ENCODE data around the gene IL17D. TPM values are rescaled to one million over a fixed set of nuclear protein-coding genes. Genes with fewer than 3 reads are reported as not detected.

IL17D gene
- total and polyA plus RNA-seq, 2 donors (not counting 1 experiment from before 2014, with no cell fraction given): 0.09 TPM; not detected in 1

- Histone ChIP-seq H2AFZ (ENCODE audit: insufficient read depth, low read depth, low read length, poor library complexity, severe bottlenecking) (no peak overlapping the region), H3K27me3 (replicated peaks in 1 of 4; ENCODE audit: control extremely low read depth in 1 of 4, control insufficient read depth in 3 of 4, insufficient read depth in 4 of 4, low read length in 3 of 4) (peaks cover 0 to 9% (median 0%) of the 10 kb centered on the region in 4 experiments), H3K4me3 (ENCODE audit: control extremely low read depth in 1 of 5, extremely low read depth in 1 of 5, insufficient read depth in 1 of 5, low read depth in 2 of 5, low read length in 4 of 5) (no peak overlapping the region), H3K27ac (ENCODE audit: low read length in 2 of 2) (no peak overlapping the region), H4K20me1 (ENCODE audit: control insufficient read depth, insufficient read depth, low read length, poor library complexity, severe bottlenecking) (no peaks in the 10 kb centered on the region), H3K36me3 (replicated peaks in 1 of 2; ENCODE audit: control extremely low read depth in 1 of 2, control insufficient read depth in 1 of 2, extremely low read depth in 1 of 2, insufficient read depth in 2 of 2, low read length in 1 of 2) (no peaks in the 10 kb centered on the region), H3K9me3 (ENCODE audit: control extremely low read depth in 1 of 3, control insufficient read depth in 2 of 3, insufficient read depth in 1 of 3, low read length in 2 of 3) (peaks cover 0 to 7% (median 0%) of the 10 kb centered on the region in 3 donors), H3K4me2 (replicated peaks; ENCODE audit: low read depth, low read length, poor library complexity, severe bottlenecking) (no peak overlapping the region), H3K79me2 (ENCODE audit: control insufficient read depth, insufficient read depth, low read length) (no peaks in the 10 kb centered on the region), H3K9ac (ENCODE audit: low read length) (no peak overlapping the region), H3K4me1 (ENCODE audit: control insufficient read depth in 2 of 2, insufficient read depth in 2 of 2, low read length in 2 of 2) (peaks cover 0 to 8% of the 10 kb centered on the region in 2 donors)
- no peak for ATAC-seq (ENCODE audit: low read depth)
- no peaks in the 10 kb centered on the region for H3K9me3 Mint-ChIP-seq (ENCODE audit: insufficient read depth)
- H3K4me3 Mint-ChIP-seq: no peak overlapping the region
- intact Hi-C loops (cut with micrococcal nuclease): no loop called here
- no peak overlapping the region for H3K27ac Mint-ChIP-seq
- CTCF ChIA-PET: interaction anchor here (0.5 to 2.2 kb wide), 10 partner anchors 8 to 480 kb away, joined by 3 to 13 read pairs (median 3); no protein-coding TSS in a partner anchor
- peaks cover 8% of the 10 kb centered on the region for H3K27me3 Mint-ChIP-seq
- H3K4me1 Mint-ChIP-seq: peaks cover 7% of the 10 kb centered on the region
- no peak for DNase-seq
- POLR2A ChIA-PET: interaction anchor here (0.6 kb wide), 1 partner anchor 210 kb away, joined by 3 read pairs; no protein-coding TSS in a partner anchor
- TF ChIP-seq, protein P1, sequence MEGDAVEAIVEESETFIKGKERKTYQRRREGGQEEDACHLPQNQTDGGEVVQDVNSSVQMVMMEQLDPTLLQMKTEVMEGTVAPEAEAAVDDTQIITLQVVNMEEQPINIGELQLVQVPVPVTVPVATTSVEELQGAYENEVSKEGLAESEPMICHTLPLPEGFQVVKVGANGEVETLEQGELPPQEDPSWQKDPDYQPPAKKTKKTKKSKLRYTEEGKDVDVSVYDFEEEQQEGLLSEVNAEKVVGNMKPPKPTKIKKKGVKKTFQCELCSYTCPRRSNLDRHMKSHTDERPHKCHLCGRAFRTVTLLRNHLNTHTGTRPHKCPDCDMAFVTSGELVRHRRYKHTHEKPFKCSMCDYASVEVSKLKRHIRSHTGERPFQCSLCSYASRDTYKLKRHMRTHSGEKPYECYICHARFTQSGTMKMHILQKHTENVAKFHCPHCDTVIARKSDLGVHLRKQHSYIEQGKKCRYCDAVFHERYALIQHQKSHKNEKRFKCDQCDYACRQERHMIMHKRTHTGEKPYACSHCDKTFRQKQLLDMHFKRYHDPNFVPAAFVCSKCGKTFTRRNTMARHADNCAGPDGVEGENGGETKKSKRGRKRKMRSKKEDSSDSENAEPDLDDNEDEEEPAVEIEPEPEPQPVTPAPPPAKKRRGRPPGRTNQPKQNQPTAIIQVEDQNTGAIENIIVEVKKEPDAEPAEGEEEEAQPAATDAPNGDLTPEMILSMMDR (IDR thresholded peaks at IDR 0.05): no peak
- no peak for TF ChIP-seq EZH2 (IDR thresholded peaks at IDR 0.05; ENCODE audit: borderline replicate concordance, insufficient read depth, low read depth, low read length, poor library complexity, severe bottlenecking)
- 97% methylated on average over 4 of the region's 6 CpGs for WGBS (ENCODE audit: insufficient coverage)
Measured at GRCh38 chr13:20715330-20715712, 11.8 kb downstream of the IL17D start.

GRCh38 chr13:20716951-20717350 is 13.5 kb downstream of the IL17D start:
- Histone ChIP-seq H3K4me1 (ENCODE audit: control insufficient read depth in 2 of 2, insufficient read depth in 2 of 2, low read length in 2 of 2) (peaks cover 10 to 17% of the 10 kb centered on the region in 2 donors), H3K9me3 (ENCODE audit: control extremely low read depth in 1 of 3, control insufficient read depth in 2 of 3, insufficient read depth in 1 of 3, low read length in 2 of 3) (peaks cover 0 to 13% (median 0%) of the 10 kb centered on the region in 3 donors), H4K20me1 (ENCODE audit: control insufficient read depth, insufficient read depth, low read length, poor library complexity, severe bottlenecking) (no peaks in the 10 kb centered on the region), H3K9ac (ENCODE audit: low read length) (no peak overlapping the region), H3K4me3 (ENCODE audit: control extremely low read depth in 1 of 5, extremely low read depth in 1 of 5, insufficient read depth in 1 of 5, low read depth in 2 of 5, low read length in 4 of 5) (no peak overlapping the region), H3K79me2 (ENCODE audit: control insufficient read depth, insufficient read depth, low read length) (no peaks in the 10 kb centered on the region), H3K27me3 (replicated peaks in 1 of 4; ENCODE audit: control extremely low read depth in 1 of 4, control insufficient read depth in 3 of 4, insufficient read depth in 4 of 4, low read length in 3 of 4) (peaks cover 0 to 24% (median 6%) of the 10 kb centered on the region in 4 experiments), H2AFZ (ENCODE audit: insufficient read depth, low read depth, low read length, poor library complexity, severe bottlenecking) (no peak overlapping the region), H3K27ac (ENCODE audit: low read length in 2 of 2) (no peak overlapping the region), H3K36me3 (replicated peaks in 1 of 2; ENCODE audit: control extremely low read depth in 1 of 2, control insufficient read depth in 1 of 2, extremely low read depth in 1 of 2, insufficient read depth in 2 of 2, low read length in 1 of 2) (no peaks in the 10 kb centered on the region), H3K4me2 (replicated peaks; ENCODE audit: low read depth, low read length, poor library complexity, severe bottlenecking) (no peak overlapping the region)
- DNase-seq: no peak
- ATAC-seq (ENCODE audit: low read depth): no peak
- ChIA-PET CTCF (no interaction called here), POLR2A (no interaction called here)
- 94% methylated on average over 15 of the region's 15 CpGs for WGBS (ENCODE audit: insufficient coverage)
- TF ChIP-seq, protein P1 (IDR thresholded peaks at IDR 0.05): no peak
- no peak for TF ChIP-seq EZH2 (IDR thresholded peaks at IDR 0.05; ENCODE audit: borderline replicate concordance, insufficient read depth, low read depth, low read length, poor library complexity, severe bottlenecking)
- H3K27me3 Mint-ChIP-seq: peaks cover 10% of the 10 kb centered on the region
- H3K27ac Mint-ChIP-seq: no peak overlapping the region
- H3K9me3 Mint-ChIP-seq (ENCODE audit: insufficient read depth): no peaks in the 10 kb centered on the region
- intact Hi-C loops (cut with micrococcal nuclease): no loop called here
- H3K4me3 Mint-ChIP-seq: no peak overlapping the region
- H3K4me1 Mint-ChIP-seq: peaks cover 9% of the 10 kb centered on the region
